HepG2 (cell line): Measurements from ENCODE around the gene KDM4B. TPM values are rescaled to one million over a fixed set of nuclear protein-coding genes. Genes with fewer than 3 reads are reported as not detected.

ENCODE experiments used
- ATAC-seq: fragments of 200-7000 bp; cut with Tn5 transposase; 3 replicates; pipeline ENCODE4 v1.9.1; 2020; ENCODE audit warnings: mild to moderate bottlenecking, moderate library complexity
- BruUV-seq: library from RNA; stranded (reverse); fragments of 400-500 nt; replicated peaks from 2 replicates; lab custom pipeline; 2021; lab: Mats Ljungman, UMichigan
- CTCF ChIA-PET: fragments of 300-600 bp; formaldehyde crosslinking; extraction: SDS; loops from one replicate; lab custom pipeline; 2021; ENCODE audit warnings: low total read pairs, inconsistent platforms, low intra/inter-chr PET ratio; lab: Yijun Ruan, JAX
- POLR2A ChIA-PET: fragments of 350-600 bp; sonication (Branson Sonifier 250); formaldehyde crosslinking; loops from one replicate; lab custom pipeline; 2020; ENCODE audit warnings: antibody characterized with exemption, inconsistent platforms; lab: Yijun Ruan, JAX
- DNase-seq: peaks from one replicate; pipeline ENCODE4 v3.0.0-alpha.2; 2015; ENCODE audit warnings: low spot score
- FAIRE-seq: peaks from 3 replicates; lab custom pipeline; 2011; peaks lifted over from hg19 to GRCh38; lab: Jason Lieb, UNC
- H2AFZ ChIP-seq: one replicate; pipeline ENCODE4 v1.6.1; 2011; ENCODE audit warnings: low read length, inconsistent platforms
- H3K27ac ChIP-seq: fragments of 300-600 bp; 3 replicates; pipeline ENCODE4 v1.8.0; 2011; ENCODE audit warnings: mixed run types, mild to moderate bottlenecking, mixed read lengths, low read length, inconsistent platforms; ENCODE audit not compliant: insufficient read depth; ENCODE audit errors: extremely low read length
- H3K27me3 ChIP-seq, 2 experiments: fragments of 200-600 bp in 1 of 2; 2 replicates in 1 of 2; 3 replicates in 1 of 2; pipeline versions ENCODE4 v1.6.0 to v1.8.0; 2011; ENCODE audit warnings: low read length in 2 of 2, mild to moderate bottlenecking in 2 of 2, moderate library complexity in 2 of 2, inconsistent platforms in 1 of 2; ENCODE audit not compliant: insufficient read depth in 2 of 2, control insufficient read depth in 1 of 2
- H3K36me3 ChIP-seq, 2 experiments: fragments of 200-600 bp in 1 of 2; replicated peaks in 1 of 2; 2 replicates in 1 of 2; 3 replicates in 1 of 2; pipeline versions ENCODE4 v1.5.1 to v1.8.0; 2011; ENCODE audit warnings: low read length in 2 of 2, inconsistent platforms in 1 of 2; ENCODE audit not compliant: insufficient read depth in 2 of 2, control insufficient read depth in 1 of 2
- H3K4me1 ChIP-seq: 2 replicates; pipeline ENCODE4 v1.5.1; 2012; ENCODE audit warnings: low read length, inconsistent platforms; ENCODE audit not compliant: insufficient read depth
- H3K4me2 ChIP-seq: 2 replicates; pipeline ENCODE4 v1.6.0; 2011; ENCODE audit warnings: low read depth, low read length, inconsistent platforms
- H3K4me3 ChIP-seq, 3 experiments: fragments of 200-600 bp in 1 of 3; sonication (generic), shearing (Covaris generic) in 1 of 3; replicated peaks in 1 of 3; 2 replicates each; pipeline ENCODE4 v1.5.1; 2011 to 2016; ENCODE audit warnings: low read length in 3 of 3, inconsistent platforms in 2 of 3, low read depth in 2 of 3, mild to moderate bottlenecking in 2 of 3, control low read depth in 1 of 3, mixed read lengths in 1 of 3; ENCODE audit not compliant: insufficient read depth in 1 of 3
- H3K79me2 ChIP-seq: one replicate; pipeline ENCODE4 v1.6.1; 2011; ENCODE audit warnings: low read length, inconsistent platforms; ENCODE audit not compliant: insufficient read depth
- H3K9ac ChIP-seq: 2 replicates; pipeline ENCODE4 v1.6.0; 2011; ENCODE audit warnings: mild to moderate bottlenecking, low read depth, low read length, inconsistent platforms; ENCODE audit not compliant: insufficient read depth
- H3K9me3 ChIP-seq: 2 replicates; pipeline ENCODE4 v1.5.1; 2012; ENCODE audit warnings: mild to moderate bottlenecking, low read length
- H4K20me1 ChIP-seq: 2 replicates; pipeline ENCODE4 v1.6.0; 2011; ENCODE audit warnings: inconsistent platforms, mild to moderate bottlenecking, low read length, moderate library complexity; ENCODE audit not compliant: insufficient read depth
- BHLHE40 ChIP-seq: IDR thresholded peaks from 2 replicates; pipeline ENCODE4 v1.6.1; 2011; ENCODE audit warnings: low read length, improper control_type of control experiment
- HMGXB4 ChIP-seq, 2 experiments: sonication (generic) in 1 of 2; formaldehyde crosslinking in 1 of 2; IDR thresholded peaks; 2 replicates each; pipeline versions ENCODE4 v1.4.0 to v1.6.1; 2018 to 2020; ENCODE audit warnings: missing genetic modification reagents in 2 of 2, borderline replicate concordance in 1 of 2, low read depth in 1 of 2, mild to moderate bottlenecking in 1 of 2, missing biosample characterization in 1 of 2
- IRF9 ChIP-seq: sonication (generic); formaldehyde crosslinking; IDR thresholded peaks from 2 replicates; pipeline ENCODE4 v1.8.0; 2022; ENCODE audit warnings: missing genetic modification reagents, mild to moderate bottlenecking, borderline replicate concordance
- KLF11 ChIP-seq: IDR thresholded peaks from 2 replicates; pipeline ENCODE4 v1.6.1; 2016; ENCODE audit warnings: missing compliant biosample characterization
- ZBTB40 ChIP-seq, 2 experiments: fragments of 450-650 bp in 1 of 2; sonication (generic) in 1 of 2; formaldehyde crosslinking in 1 of 2; IDR thresholded peaks; 2 replicates each; pipeline versions ENCODE4 v1.6.1 to v1.8.0; 2016 to 2022; ENCODE audit warnings: antibody characterized with exemption in 1 of 2, mild to moderate bottlenecking in 1 of 2, missing genetic modification reagents in 1 of 2
- ZNF207 ChIP-seq: fragments of 450-650 bp; IDR thresholded peaks from 2 replicates; pipeline ENCODE4 v1.6.1; 2016; ENCODE audit warnings: antibody characterized with exemption, borderline replicate concordance
- WGBS: methylation state at CpG from one replicate; pipeline ENCODE4 v1.1.6; 2017; ENCODE audit warnings: low lambda C conversion rate; 5-methylcytosine and 5-hydroxymethylcytosine counted together
- in situ Hi-C: cut with HindIII; loops from 2 replicates; pipeline ENCODE4 v1.10.0; 2017; ENCODE audit warnings: low pct_unique_long_range_greater_than_20kb; ENCODE audit not compliant: extremely low pct_ligation_motif_present
- intact Hi-C: fragments of 100-400 bp; cut with micrococcal nuclease; formaldehyde crosslinking; loops from one replicate; pipeline ENCODE4 v1.10.0; 2022; ENCODE audit not compliant: unreplicated experiment
- polyA plus RNA-seq, 8 experiments: library from polyadenylated mRNA; depleted of rRNA in 3 of 8; stranded (reverse) in 7 of 8; unstranded in 1 of 8; fragments of >200 nt; fragmentation: Illumina TruSeq in 4 of 8; extraction: Trizol in 4 of 8; gene quantifications; 2 replicates each; pipeline versions ENCODE4 v1.2.1 to v1.2.3, GENCODE V29; 2011 to 2016; ENCODE audit warnings: low read depth in 4 of 8, missing spikeins in 1 of 8, mixed read lengths in 1 of 8; ENCODE audit not compliant: insufficient read depth in 1 of 8
- total RNA-seq, 5 experiments: library from RNA; depleted of rRNA; stranded (reverse); fragments of >200 nt; fragmentation: Illumina TruSeq; extraction: Trizol; gene quantifications; 2 replicates each; pipeline ENCODE4 v1.2.3, GENCODE V29; 2016; ENCODE audit warnings: low read depth in 1 of 5
- TF ChIP-seq, protein P1 (sequence below): sonication (generic); formaldehyde crosslinking; IDR thresholded peaks from 2 replicates; pipeline ENCODE4 v1.4.0; 2020; ENCODE audit warnings: mild to moderate bottlenecking, missing genetic modification reagents

KDM4B gene
- total and polyA plus RNA-seq, 2 of the 13 experiments (the other 11 are each of a cell fraction or from before 2014, with no cell fraction given) = 4.9 to 14.6 TPM

DNA sequence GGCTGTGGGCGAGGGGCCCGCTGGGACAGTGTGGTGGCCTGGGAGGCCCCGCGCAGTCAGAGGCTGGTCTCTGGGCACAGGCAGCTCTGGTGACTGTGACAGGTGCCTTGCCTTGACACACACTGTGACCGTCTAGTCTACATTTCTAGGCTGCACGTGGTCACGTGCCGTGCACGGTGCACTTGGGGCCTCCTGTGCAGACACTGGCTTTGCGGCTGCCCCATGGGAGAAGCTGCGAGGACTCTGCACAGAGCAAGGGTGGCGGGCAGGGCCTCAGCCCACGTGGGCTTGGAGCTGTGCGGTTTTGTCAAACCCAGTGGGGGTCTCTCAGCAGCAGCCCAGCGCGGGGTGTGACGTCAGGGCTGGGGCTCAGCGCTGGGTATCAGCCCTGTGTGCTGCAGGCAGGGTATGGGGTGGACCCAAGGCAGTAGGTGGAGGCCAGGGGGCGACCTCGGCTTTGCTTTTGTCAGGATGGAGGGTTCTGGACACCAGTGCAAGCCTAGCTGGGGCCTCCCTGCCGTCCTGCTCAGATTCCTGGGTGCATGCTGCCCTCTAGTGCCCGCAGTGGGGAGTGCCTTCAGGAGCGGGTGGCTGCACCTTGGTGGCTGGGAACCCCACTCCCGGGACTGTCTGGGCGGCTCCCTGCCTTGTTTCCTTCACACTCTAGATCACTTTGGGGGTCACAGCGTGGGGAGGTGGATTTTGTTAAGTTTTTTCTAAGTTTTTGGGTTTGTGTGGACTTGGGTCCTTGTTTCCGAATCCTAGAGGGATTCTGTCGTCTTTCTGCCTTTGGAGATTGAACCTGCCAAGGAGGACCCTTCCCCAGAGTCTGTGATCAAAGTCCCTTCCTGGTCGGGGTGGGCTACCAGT is 62.6 kb downstream of the KDM4B start:
- CTCF ChIA-PET = interaction anchor here (0.6 to 3.3 kb wide), 8 partner anchors 30 to 222 kb away, joined by 3 to 46 read pairs (median 4); no protein-coding TSS in a partner anchor
- ATAC-seq (peak; percentile 88), DNase-seq (peak; percentile 73), FAIRE-seq (peak; percentile 65)
- no TSS peak for BruUV-seq
- Histone ChIP-seq H3K27me3 (no peaks in the 10 kb centered on the region), H3K9ac (no peak overlapping the region), H3K9me3 (no peaks in the 10 kb centered on the region), H3K36me3 (peaks cover 11 to 37% of the 10 kb centered on the region in 2 experiments; a peak in 4 of 5 replicates), H3K4me3 (no peak overlapping the region), H3K27ac (no peak overlapping the region), H3K4me2 (peak overlapping the region; percentile 4; the same call in 1 of the 2 replicates), H4K20me1 (peaks cover 57% of the 10 kb centered on the region), H3K4me1 (peaks cover 22% of the 10 kb centered on the region), H3K79me2 (peaks cover 21% of the 10 kb centered on the region), H2AFZ (no peak overlapping the region)
- 48% methylated on average over 5 of the region's 29 CpGs for WGBS
- intact Hi-C loops = loop anchor here (1.0 to 2.0 kb wide), 2 partner anchors 31 to 159 kb away; no protein-coding TSS in a partner anchor
- in situ Hi-C loops = loop anchor here (5.0 to 10.0 kb wide), 3 partner anchors 39 to 219 kb away; no protein-coding TSS in a partner anchor
- POLR2A ChIA-PET = interaction anchor here (1.0 to 1.8 kb wide), 3 partner anchors 30 to 222 kb away, joined by 4 to 7 read pairs (median 5); no protein-coding TSS in a partner anchor
- TF ChIP-seq IRF9 (CRISPR knock-in tag) (0 out of 2 replicates have a peak, but pooled peaks have one; percentile 54), BHLHE40 (peak; percentile 84), HMGXB4 (CRISPR knock-in tag; IDR thresholded peaks at IDR 0.05; ENCODE audit: borderline replicate concordance in 1 of 2, low read depth in 1 of 2) (peak; percentile 38 to 59; a peak in 2 of 4 replicates), ZNF207 (no peak), KLF11 (no peak), ZBTB40 (IDR thresholded peaks at IDR 0.05) (no peak), ZBTB40 (CRISPR knock-in tag; IDR thresholded peaks at IDR 0.05) (no peak)
- TF ChIP-seq, protein P1, sequence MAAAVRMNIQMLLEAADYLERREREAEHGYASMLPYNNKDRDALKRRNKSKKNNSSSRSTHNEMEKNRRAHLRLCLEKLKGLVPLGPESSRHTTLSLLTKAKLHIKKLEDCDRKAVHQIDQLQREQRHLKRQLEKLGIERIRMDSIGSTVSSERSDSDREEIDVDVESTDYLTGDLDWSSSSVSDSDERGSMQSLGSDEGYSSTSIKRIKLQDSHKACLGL (CRISPR knock-in tag) = peak; percentile 75
